ENCODE measurements around the gene CPZ.

The CPZ gene

GRCh38 chr4:8594097-8595038 is 1.8 kb downstream of the CPZ start:
- Mint-ChIP-seq H3K27ac (no peak overlapping the region), H3K27me3 (peaks cover 8% of the 10 kb centered on the region), H3K4me1 (ENCODE audit: low read depth) (no peaks in the 10 kb centered on the region)

GRCh38 chr4:8595237-8596087 is 2.9 kb downstream of the CPZ start:
- Mint-ChIP-seq H3K9me3 (ENCODE audit: low read depth) (no peaks in the 10 kb centered on the region), H3K36me3 (no peaks in the 10 kb centered on the region), H3K4me3 (no peak overlapping the region), H3K4me1 (ENCODE audit: low read depth) (no peaks in the 10 kb centered on the region), H3K27ac (no peak overlapping the region), H3K27me3 (peaks cover 8% of the 10 kb centered on the region)

More at GRCh38 chr4:8594097-8595038, 1.8 kb downstream of the CPZ start:
- no peaks in the 10 kb centered on the region for H3K9me3 Mint-ChIP-seq (ENCODE audit: low read depth)
- H3K4me3 Mint-ChIP-seq = no peak overlapping the region
- H3K36me3 Mint-ChIP-seq = no peaks in the 10 kb centered on the region

- H3K27me3 Mint-ChIP-seq = peaks cover 8% of the 10 kb centered on the region
- H3K4me1 Mint-ChIP-seq (ENCODE audit: low read depth) = no peaks in the 10 kb centered on the region
- H3K27ac Mint-ChIP-seq = no peak overlapping the region
Observed at GRCh38 chr4:8596891-8597290, 4.3 kb downstream of the CPZ start.

GRCh38 chr4:8597319-8597718 is 4.8 kb downstream of the CPZ start:
- H3K9me3 Mint-ChIP-seq (ENCODE audit: low read depth) = no peaks in the 10 kb centered on the region
- no peaks in the 10 kb centered on the region for H3K4me1 Mint-ChIP-seq (ENCODE audit: low read depth)

More at GRCh38 chr4:8596891-8597290, 4.3 kb downstream of the CPZ start:
- H3K9me3 Mint-ChIP-seq (ENCODE audit: low read depth) = no peaks in the 10 kb centered on the region
- H3K4me3 Mint-ChIP-seq = no peak overlapping the region
- H3K36me3 Mint-ChIP-seq = no peaks in the 10 kb centered on the region

DNA sequence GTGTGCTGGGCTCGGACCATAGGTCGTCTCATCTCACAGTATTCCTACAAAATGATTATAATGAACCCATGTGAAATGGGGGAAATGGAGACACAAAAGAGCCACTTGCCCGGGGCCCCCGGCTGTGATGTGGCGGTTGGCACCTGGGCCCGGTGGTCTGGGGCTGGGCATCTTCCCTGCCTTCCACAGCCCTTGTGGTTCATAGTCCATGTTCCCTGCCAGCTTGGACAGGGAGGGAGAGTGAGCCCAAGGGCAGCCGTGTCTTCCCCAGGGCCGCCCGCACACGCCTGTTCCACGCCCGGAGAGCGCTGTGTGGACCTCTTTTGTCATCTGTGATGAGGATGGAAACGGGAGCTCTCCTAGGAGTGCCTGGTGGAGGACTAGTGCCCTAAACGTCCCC is 5.2 kb downstream of the CPZ start:
- H3K4me1 Mint-ChIP-seq (ENCODE audit: low read depth) = no peaks in the 10 kb centered on the region
- no peaks in the 10 kb centered on the region for H3K9me3 Mint-ChIP-seq (ENCODE audit: low read depth)

More at GRCh38 chr4:8597319-8597718, 4.8 kb downstream of the CPZ start:
- no peak overlapping the region for H3K27ac Mint-ChIP-seq
- no peak overlapping the region for H3K4me3 Mint-ChIP-seq
- peaks cover 8% of the 10 kb centered on the region for H3K27me3 Mint-ChIP-seq
- no peaks in the 10 kb centered on the region for H3K36me3 Mint-ChIP-seq

DNA sequence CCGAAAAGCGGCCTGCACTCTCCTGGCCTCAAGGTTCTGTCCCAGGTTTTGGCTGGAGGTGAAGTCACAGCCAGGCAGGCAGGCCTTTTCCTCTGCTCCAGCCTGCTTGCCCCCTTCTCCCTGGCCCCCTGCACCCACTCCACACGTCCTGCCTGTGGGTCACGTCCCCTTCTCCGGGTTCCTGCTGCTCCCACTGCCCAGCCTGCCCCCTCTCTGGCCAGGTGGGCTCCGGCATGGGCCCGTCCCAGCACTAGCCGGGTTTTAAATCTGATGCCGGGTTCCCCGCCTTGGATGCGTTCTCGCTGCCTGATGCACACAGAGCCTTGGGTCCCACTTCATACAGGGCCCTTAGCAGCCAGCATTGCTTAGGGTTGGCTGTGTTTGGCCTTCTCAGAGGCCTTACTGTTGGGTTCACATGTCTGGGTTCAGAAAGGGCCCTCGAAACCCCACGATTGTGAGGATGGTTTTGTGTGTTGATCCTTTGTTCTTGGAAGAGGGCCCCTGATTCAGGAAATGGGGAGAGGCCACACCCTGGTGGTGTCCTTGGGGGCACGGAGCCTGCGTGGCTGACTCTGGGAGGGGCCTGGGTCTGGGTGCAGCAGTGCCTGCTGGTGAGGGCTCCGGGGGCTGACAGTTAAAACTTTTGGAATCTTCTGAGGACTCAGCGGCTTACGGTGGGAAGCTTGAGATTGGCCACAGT is 6.0 kb downstream of the CPZ start:
- Mint-ChIP-seq H3K27me3 (peaks cover 8% of the 10 kb centered on the region), H3K4me1 (ENCODE audit: low read depth) (no peaks in the 10 kb centered on the region), H3K36me3 (no peaks in the 10 kb centered on the region), H3K27ac (no peak overlapping the region), H3K4me3 (no peak overlapping the region), H3K9me3 (ENCODE audit: low read depth) (no peaks in the 10 kb centered on the region)

More for the DNA sequence above, 5.2 kb downstream of the CPZ start:
- H3K36me3 Mint-ChIP-seq = no peaks in the 10 kb centered on the region
- H3K4me3 Mint-ChIP-seq = no peak overlapping the region
- H3K27ac Mint-ChIP-seq = no peak overlapping the region
- peaks cover 8% of the 10 kb centered on the region for H3K27me3 Mint-ChIP-seq

GRCh38 chr4:8599091-8599460 is 6.5 kb downstream of the CPZ start:
- no peaks in the 10 kb centered on the region for H3K4me1 Mint-ChIP-seq (ENCODE audit: low read depth)
- H3K36me3 Mint-ChIP-seq = no peaks in the 10 kb centered on the region
- no peak overlapping the region for H3K4me3 Mint-ChIP-seq
- no peaks in the 10 kb centered on the region for H3K9me3 Mint-ChIP-seq (ENCODE audit: low read depth)
- no peak overlapping the region for H3K27ac Mint-ChIP-seq
- H3K27me3 Mint-ChIP-seq = peaks cover 4% of the 10 kb centered on the region

- Mint-ChIP-seq H3K4me3 (no peak overlapping the region), H3K36me3 (no peaks in the 10 kb centered on the region), H3K4me1 (ENCODE audit: low read depth) (no peaks in the 10 kb centered on the region), H3K27ac (no peak overlapping the region), H3K27me3 (no peaks in the 10 kb centered on the region), H3K9me3 (ENCODE audit: low read depth) (no peaks in the 10 kb centered on the region)
Observed at GRCh38 chr4:8599657-8600056, 7.1 kb downstream of the CPZ start.

DNA sequence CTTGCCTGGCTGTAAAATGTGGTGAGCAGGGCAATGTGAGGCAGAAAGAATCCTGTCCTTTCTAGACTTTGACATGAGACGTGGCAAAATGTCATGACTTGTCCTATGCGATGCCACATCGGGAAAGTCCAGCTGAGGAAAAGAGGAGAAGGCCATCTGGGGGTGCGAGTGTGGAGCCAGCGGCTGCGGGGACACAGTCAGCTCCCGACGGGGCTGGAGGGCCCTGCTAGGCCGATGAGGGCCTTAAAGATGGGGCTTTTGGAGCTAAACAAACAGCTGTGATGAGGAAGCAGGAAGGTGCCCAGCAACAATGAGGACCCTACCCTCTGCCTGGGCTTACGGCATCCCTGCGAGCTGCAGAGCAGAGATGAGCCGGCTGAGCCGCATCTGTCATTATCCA is 7.7 kb downstream of the CPZ start:
- no peak overlapping the region for H3K27ac Mint-ChIP-seq

GRCh38 chr4:8600686-8601085 is 8.1 kb downstream of the CPZ start:
- no peak overlapping the region for H3K27ac Mint-ChIP-seq
- H3K36me3 Mint-ChIP-seq = no peaks in the 10 kb centered on the region
- H3K9me3 Mint-ChIP-seq (ENCODE audit: low read depth) = no peaks in the 10 kb centered on the region
- H3K4me1 Mint-ChIP-seq (ENCODE audit: low read depth) = no peaks in the 10 kb centered on the region
- no peaks in the 10 kb centered on the region for H3K27me3 Mint-ChIP-seq
- H3K4me3 Mint-ChIP-seq = no peak overlapping the region

More for the DNA sequence above, 7.7 kb downstream of the CPZ start:
- Mint-ChIP-seq H3K36me3 (no peaks in the 10 kb centered on the region), H3K9me3 (ENCODE audit: low read depth) (no peaks in the 10 kb centered on the region), H3K4me1 (ENCODE audit: low read depth) (no peaks in the 10 kb centered on the region), H3K4me3 (no peak overlapping the region), H3K27me3 (no peaks in the 10 kb centered on the region)

DNA sequence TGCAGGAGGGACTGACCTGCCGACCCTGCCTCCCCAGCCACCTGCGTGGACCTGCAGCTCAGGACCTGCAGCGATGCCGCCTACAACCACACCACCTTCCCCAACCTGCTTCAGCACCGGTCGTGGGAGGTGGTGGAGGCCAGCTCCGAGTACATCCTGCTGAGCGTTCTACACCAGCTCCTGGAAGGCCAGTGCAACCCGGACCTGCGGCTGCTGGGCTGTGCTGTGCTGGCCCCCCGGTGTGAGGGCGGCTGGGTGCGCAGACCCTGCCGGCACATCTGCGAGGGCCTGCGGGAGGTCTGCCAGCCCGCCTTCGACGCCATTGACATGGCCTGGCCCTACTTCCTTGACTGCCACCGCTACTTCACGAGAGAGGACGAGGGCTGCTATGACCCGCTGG is 8.5 kb downstream of the CPZ start:
- Mint-ChIP-seq H3K27me3 (no peaks in the 10 kb centered on the region), H3K4me1 (ENCODE audit: low read depth) (no peaks in the 10 kb centered on the region), H3K36me3 (no peaks in the 10 kb centered on the region), H3K9me3 (ENCODE audit: low read depth) (no peaks in the 10 kb centered on the region), H3K27ac (no peak overlapping the region), H3K4me3 (no peak overlapping the region)

GRCh38 chr4:8601556-8601955 is 9.0 kb downstream of the CPZ start:
- H3K27me3 Mint-ChIP-seq = no peaks in the 10 kb centered on the region
- H3K4me3 Mint-ChIP-seq = no peak overlapping the region
- no peak overlapping the region for H3K27ac Mint-ChIP-seq
- no peaks in the 10 kb centered on the region for H3K36me3 Mint-ChIP-seq
- H3K4me1 Mint-ChIP-seq (ENCODE audit: low read depth) = no peaks in the 10 kb centered on the region
- no peaks in the 10 kb centered on the region for H3K9me3 Mint-ChIP-seq (ENCODE audit: low read depth)

- H3K27ac Mint-ChIP-seq = no peak overlapping the region
- no peaks in the 10 kb centered on the region for H3K9me3 Mint-ChIP-seq (ENCODE audit: low read depth)
- no peak overlapping the region for H3K4me3 Mint-ChIP-seq
- no peaks in the 10 kb centered on the region for H3K4me1 Mint-ChIP-seq (ENCODE audit: low read depth)
- no peaks in the 10 kb centered on the region for H3K27me3 Mint-ChIP-seq
- H3K36me3 Mint-ChIP-seq = no peaks in the 10 kb centered on the region
Observed at GRCh38 chr4:8602686-8603430, 10.3 kb downstream of the CPZ start.

DNA sequence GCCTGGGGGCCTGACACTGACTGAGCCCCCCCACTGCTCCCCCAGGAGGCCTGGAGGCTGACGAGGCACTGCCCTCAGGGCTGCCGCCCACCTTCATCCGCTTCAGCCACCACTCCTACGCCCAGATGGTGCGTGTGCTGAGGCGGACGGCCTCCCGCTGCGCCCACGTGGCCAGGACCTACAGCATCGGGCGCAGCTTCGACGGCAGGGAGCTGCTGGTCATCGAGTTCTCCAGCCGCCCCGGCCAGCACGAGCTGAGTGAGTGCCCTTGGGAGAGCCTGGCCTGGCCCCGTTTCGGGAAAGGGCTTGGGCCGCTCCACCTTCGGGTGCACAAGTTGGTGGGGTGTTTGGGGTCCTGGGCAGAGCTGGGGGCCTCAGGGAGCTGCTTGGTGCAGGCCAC is 11.4 kb downstream of the CPZ start:
- Mint-ChIP-seq H3K27ac (no peak overlapping the region), H3K4me1 (ENCODE audit: low read depth) (peaks cover 1% of the 10 kb centered on the region), H3K9me3 (ENCODE audit: low read depth) (no peaks in the 10 kb centered on the region), H3K4me3 (no peak overlapping the region), H3K27me3 (peaks cover 1% of the 10 kb centered on the region), H3K36me3 (no peaks in the 10 kb centered on the region)

Data from activated naive CD8-positive, alpha-beta T cell (primary cell).